H9 (cell line): Measurements from ENCODE around the gene FANCC. TPM values are rescaled to one million over a fixed set of nuclear protein-coding genes. Genes with fewer than 3 reads are reported as not detected.

Experiments used
- DNase-seq: peaks from one replicate; pipeline ENCODE4 v3.0.0-alpha.2; 2017
- H2AFZ ChIP-seq: one replicate; pipeline ENCODE4 v1.6.1; 2013; ENCODE audit warnings: mild to moderate bottlenecking, low read length, control low read depth, moderate library complexity
- H2AK5ac ChIP-seq: 2 replicates; pipeline ENCODE4 v1.6.1; 2013; ENCODE audit warnings: low read length, control low read depth, mixed read lengths; ENCODE audit not compliant: insufficient read length
- H2BK120ac ChIP-seq: one replicate; pipeline ENCODE4 v1.6.1; 2013; ENCODE audit warnings: low read depth, mild to moderate bottlenecking, low read length, control low read depth, inconsistent platforms; ENCODE audit not compliant: poor library complexity, severe bottlenecking
- H2BK12ac ChIP-seq: 2 replicates; pipeline ENCODE4 v1.6.1; 2013; ENCODE audit warnings: low read length, control low read depth, mixed read lengths, low read depth; ENCODE audit not compliant: insufficient read length
- H2BK15ac ChIP-seq: 2 replicates; pipeline ENCODE4 v1.6.1; 2013; ENCODE audit warnings: low read depth, low read length, control low read depth
- H2BK20ac ChIP-seq: one replicate; pipeline ENCODE4 v1.6.1; 2013; ENCODE audit warnings: low read depth, mild to moderate bottlenecking, low read length, control low read depth, inconsistent platforms; ENCODE audit not compliant: poor library complexity, severe bottlenecking
- H2BK5ac ChIP-seq: 2 replicates; pipeline ENCODE4 v1.6.1; 2013; ENCODE audit warnings: low read length, control low read depth, mixed read lengths; ENCODE audit not compliant: insufficient read length
- H3K14ac ChIP-seq: 2 replicates; pipeline ENCODE4 v1.6.1; 2013; ENCODE audit warnings: low read length, control low read depth; ENCODE audit not compliant: insufficient read depth
- H3K18ac ChIP-seq: 2 replicates; pipeline ENCODE4 v1.6.1; 2013; ENCODE audit warnings: low read depth, mild to moderate bottlenecking, mixed read lengths, low read length, control low read depth; ENCODE audit not compliant: insufficient read length
- H3K23ac ChIP-seq: 2 replicates; pipeline ENCODE4 v1.6.1; 2013; ENCODE audit warnings: low read length, control low read depth, mixed read lengths, low read depth; ENCODE audit not compliant: insufficient read length
- H3K23me2 ChIP-seq: 2 replicates; pipeline ENCODE4 v1.6.1; 2013; ENCODE audit warnings: low read depth, mild to moderate bottlenecking, mixed read lengths, low read length, control low read depth; ENCODE audit not compliant: insufficient read length, poor library complexity, severe bottlenecking
- H3K27ac ChIP-seq: 2 replicates; pipeline ENCODE4 v1.5.1; 2013; ENCODE audit warnings: low read length, control low read depth, mixed read lengths, low read depth; ENCODE audit not compliant: insufficient read length
- H3K27me3 ChIP-seq: 2 replicates; pipeline ENCODE4 v1.6.1; 2013; ENCODE audit warnings: low read length, control low read depth, inconsistent platforms; ENCODE audit not compliant: insufficient read depth
- H3K4ac ChIP-seq: 2 replicates; pipeline ENCODE4 v1.6.1; 2013; ENCODE audit warnings: low read depth, mild to moderate bottlenecking, control low read depth, inconsistent platforms, low read length, moderate library complexity
- H3K4me1 ChIP-seq: 2 replicates; pipeline ENCODE4 v1.6.1; 2013; ENCODE audit warnings: low read length, control low read depth, inconsistent platforms; ENCODE audit not compliant: insufficient read depth
- H3K4me2 ChIP-seq: 2 replicates; pipeline ENCODE4 v1.6.1; 2013; ENCODE audit warnings: low read length, control low read depth, mixed read lengths; ENCODE audit not compliant: insufficient read length, insufficient read depth
- H3K56ac ChIP-seq: 2 replicates; pipeline ENCODE4 v1.6.1; 2013; ENCODE audit warnings: low read depth, mild to moderate bottlenecking, mixed read lengths, low read length, control low read depth; ENCODE audit not compliant: insufficient read length
- H3K79me1 ChIP-seq: 2 replicates; pipeline ENCODE4 v1.6.1; 2013; ENCODE audit warnings: low read depth, mild to moderate bottlenecking, moderate library complexity, low read length, control low read depth, inconsistent platforms; ENCODE audit not compliant: insufficient read depth, poor library complexity, severe bottlenecking
- H3K79me2 ChIP-seq: 2 replicates; pipeline ENCODE4 v1.6.1; 2013; ENCODE audit warnings: low read length, control low read depth, inconsistent platforms; ENCODE audit not compliant: insufficient read depth
- H3K9ac ChIP-seq: 2 replicates; pipeline ENCODE4 v1.6.1; 2013; ENCODE audit warnings: low read length, control low read depth, mixed read lengths; ENCODE audit not compliant: insufficient read length; ENCODE audit errors: extremely low read depth
- H3K9me3 ChIP-seq: one replicate; pipeline ENCODE4 v1.6.1; 2013; ENCODE audit warnings: low read depth, low read length, inconsistent platforms; ENCODE audit not compliant: control insufficient read depth
- H3T11ph ChIP-seq: one replicate; pipeline ENCODE4 v1.6.1; 2013; ENCODE audit warnings: mild to moderate bottlenecking, low read length, control low read depth, inconsistent platforms
- H4K20me1 ChIP-seq: one replicate; pipeline ENCODE4 v1.6.1; 2013; ENCODE audit not compliant: control insufficient read depth, insufficient read length, insufficient read depth
- H4K5ac ChIP-seq: 2 replicates; pipeline ENCODE4 v1.6.1; 2013; ENCODE audit warnings: low read depth, mild to moderate bottlenecking, mixed read lengths, low read length, control low read depth; ENCODE audit not compliant: insufficient read length
- H4K8ac ChIP-seq: replicated peaks from 2 replicates; pipeline ENCODE4 v1.6.1; 2013; ENCODE audit warnings: low read length, control low read depth, mixed read lengths, low read depth; ENCODE audit not compliant: insufficient read length
- H4K91ac ChIP-seq: 2 replicates; pipeline ENCODE4 v1.6.1; 2013; ENCODE audit warnings: low read depth, mild to moderate bottlenecking, moderate library complexity, mixed read lengths, low read length, control low read depth; ENCODE audit not compliant: insufficient read length
- H3K27ac Mint-ChIP-seq, 3 experiments: 2 replicates in 2 of 3; 3 replicates in 1 of 3; pipeline ENCODE4 v1.8.0; 2020 to 2021; ENCODE audit warnings: mixed read lengths in 3 of 3, mild to moderate bottlenecking in 1 of 3, moderate library complexity in 1 of 3
- H3K27me3 Mint-ChIP-seq: 2 replicates; pipeline ENCODE4 v1.8.0; 2021; ENCODE audit warnings: low read depth, mild to moderate bottlenecking, moderate library complexity, mixed read lengths
- H3K36me3 Mint-ChIP-seq, 3 experiments: 2 replicates in 2 of 3; 3 replicates in 1 of 3; pipeline ENCODE4 v1.8.0; 2020 to 2021; ENCODE audit warnings: low read depth in 3 of 3, mixed read lengths in 3 of 3; ENCODE audit not compliant: insufficient read depth in 1 of 3
- H3K4me1 Mint-ChIP-seq, 2 experiments: 2 replicates each; pipeline ENCODE4 v1.8.0; 2020; ENCODE audit warnings: mixed read lengths in 2 of 2
- H3K4me3 Mint-ChIP-seq, 2 experiments: 2 replicates in 1 of 2; 3 replicates in 1 of 2; pipeline ENCODE4 v1.8.0; 2020 to 2021; ENCODE audit warnings: mild to moderate bottlenecking in 2 of 2, mixed read lengths in 2 of 2, moderate library complexity in 1 of 2
- H3K9me3 Mint-ChIP-seq, 2 experiments: 2 replicates in 1 of 2; 3 replicates in 1 of 2; pipeline ENCODE4 v1.8.0; 2020; ENCODE audit warnings: mild to moderate bottlenecking in 2 of 2, mixed read lengths in 2 of 2, moderate library complexity in 1 of 2
- CTCF ChIP-seq: fragments of 200-600 bp; sonication (generic); conservative IDR thresholded peaks from 3 replicates; pipeline ENCODE4 v1.8.0; 2021; ENCODE audit warnings: antibody characterized with exemption, mild to moderate bottlenecking
- WGBS: extraction: QIAGEN DNeasy Blood & Tissue Kit; methylation state at CpG from one replicate; pipeline ENCODE4 v1.1.7; 2013; ENCODE audit warnings: missing lambda C conversion rate, low lambda C conversion rate, mixed read lengths; ENCODE audit not compliant: insufficient read length; ENCODE audit errors: extremely low coverage; 5-methylcytosine and 5-hydroxymethylcytosine counted together
- total RNA-seq: library from RNA; stranded (reverse); gene quantifications from 2 replicates; pipeline ENCODE4 v1.2.1, GENCODE V29; 2021

The FANCC gene
- total RNA-seq, 1 experiment from 2014 or later, result 14.6 TPM

GRCh38 chr9:95215336-95215898, 102.1 kb downstream of the FANCC start:
- no peak overlapping the region for H2BK20ac ChIP-seq
- no peak overlapping the region for H2BK5ac ChIP-seq
- H3K27me3 Mint-ChIP-seq, result no peaks in the 10 kb centered on the region
- H3K27ac ChIP-seq, result no peak overlapping the region
- H3K9me3 ChIP-seq, result no peaks in the 10 kb centered on the region
- no peak overlapping the region for H3K23ac ChIP-seq
- H3K56ac ChIP-seq, result no peak overlapping the region
- no peaks in the 10 kb centered on the region for H3K79me2 ChIP-seq
- no peak overlapping the region for H2BK120ac ChIP-seq
- H3K18ac ChIP-seq, result no peak overlapping the region
- no peaks in the 10 kb centered on the region for H3K23me2 ChIP-seq
- H3K9me3 Mint-ChIP-seq, result no peaks in the 10 kb centered on the region
- no peak overlapping the region for H2BK12ac ChIP-seq
- no peak overlapping the region for H2AFZ ChIP-seq
- no peak overlapping the region for H3K9ac ChIP-seq
- H4K20me1 ChIP-seq, result no peaks in the 10 kb centered on the region
- no peak overlapping the region for H3K4me2 ChIP-seq
- no peaks in the 10 kb centered on the region for H3K36me3 Mint-ChIP-seq
- no CpG with 5 or more reads among the region's 5 CpGs for WGBS
- no peak for DNase-seq
- no peak overlapping the region for H4K5ac ChIP-seq
- H4K91ac ChIP-seq, result no peak overlapping the region
- no peaks in the 10 kb centered on the region for H3K79me1 ChIP-seq
- H3K4me1 Mint-ChIP-seq, result peaks cover 19 to 23% of the 10 kb centered on the region in 2 experiments
- no peak overlapping the region; a peak in 1 of 5 replicates for H3K4me3 Mint-ChIP-seq
- TF ChIP-seq CTCF, result no peak
- H4K8ac ChIP-seq, result no peak overlapping the region
- H3K14ac ChIP-seq, result no peak overlapping the region; the same call in 1 of the 2 replicates
- peak overlapping the region in 1 of 3 experiments; percentile 71; a peak in 3 of 7 replicates for H3K27ac Mint-ChIP-seq
- peak overlapping the region; percentile 88 for H3T11ph ChIP-seq
- H3K27me3 ChIP-seq, result no peaks in the 10 kb centered on the region
- H3K4me1 ChIP-seq, result peaks cover 15% of the 10 kb centered on the region
- no peak overlapping the region for H2AK5ac ChIP-seq
- H2BK15ac ChIP-seq, result no peak overlapping the region
- H3K4ac ChIP-seq, result no peak overlapping the region
